Measurements from ENCODE around the gene PTPN1. TPM values are rescaled to one million over a fixed set of nuclear protein-coding genes. Genes with fewer than 3 reads are reported as not detected.

The PTPN1 gene
- polyA plus RNA-seq, 1 donor (not counting 4 experiments of a cell fraction or from before 2014, with no cell fraction given), result 61.6 TPM

DNA sequence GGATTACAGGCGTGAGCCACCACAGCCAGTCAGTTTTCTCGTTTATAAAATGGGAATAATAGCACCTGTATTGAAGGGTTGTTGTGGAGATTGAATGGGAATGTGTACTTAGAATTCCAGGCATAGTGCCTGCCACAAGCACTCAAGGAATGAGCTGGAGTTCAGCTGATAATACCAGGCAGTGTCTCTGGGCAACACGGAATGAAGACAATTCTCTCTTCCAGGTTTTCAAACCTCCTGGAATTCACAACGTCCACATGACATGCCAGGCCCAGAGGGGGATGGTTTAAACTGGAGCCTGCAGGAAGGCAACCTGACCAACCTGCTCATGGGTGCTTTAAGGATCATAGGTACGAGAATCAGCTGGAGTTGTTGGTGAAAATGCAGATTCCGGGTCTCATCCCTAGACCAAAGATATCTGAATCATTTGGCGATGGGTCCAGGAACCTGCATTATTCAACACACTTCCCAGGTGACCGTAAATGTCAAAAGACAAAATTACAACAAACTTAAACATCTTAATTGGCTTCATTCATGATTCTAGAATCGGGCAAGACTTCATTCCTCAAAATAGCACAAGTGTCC, 1.9 kb upstream of the PTPN1 start:
- Histone ChIP-seq H3K27ac (ENCODE audit: control insufficient read depth, insufficient read depth, low read length) (no peak overlapping the region), H3K36me3 (ENCODE audit: control insufficient read depth in 2 of 2, extremely low read depth in 1 of 2, insufficient read depth in 2 of 2, low read length in 2 of 2) (no peaks in the 10 kb centered on the region)

DNA sequence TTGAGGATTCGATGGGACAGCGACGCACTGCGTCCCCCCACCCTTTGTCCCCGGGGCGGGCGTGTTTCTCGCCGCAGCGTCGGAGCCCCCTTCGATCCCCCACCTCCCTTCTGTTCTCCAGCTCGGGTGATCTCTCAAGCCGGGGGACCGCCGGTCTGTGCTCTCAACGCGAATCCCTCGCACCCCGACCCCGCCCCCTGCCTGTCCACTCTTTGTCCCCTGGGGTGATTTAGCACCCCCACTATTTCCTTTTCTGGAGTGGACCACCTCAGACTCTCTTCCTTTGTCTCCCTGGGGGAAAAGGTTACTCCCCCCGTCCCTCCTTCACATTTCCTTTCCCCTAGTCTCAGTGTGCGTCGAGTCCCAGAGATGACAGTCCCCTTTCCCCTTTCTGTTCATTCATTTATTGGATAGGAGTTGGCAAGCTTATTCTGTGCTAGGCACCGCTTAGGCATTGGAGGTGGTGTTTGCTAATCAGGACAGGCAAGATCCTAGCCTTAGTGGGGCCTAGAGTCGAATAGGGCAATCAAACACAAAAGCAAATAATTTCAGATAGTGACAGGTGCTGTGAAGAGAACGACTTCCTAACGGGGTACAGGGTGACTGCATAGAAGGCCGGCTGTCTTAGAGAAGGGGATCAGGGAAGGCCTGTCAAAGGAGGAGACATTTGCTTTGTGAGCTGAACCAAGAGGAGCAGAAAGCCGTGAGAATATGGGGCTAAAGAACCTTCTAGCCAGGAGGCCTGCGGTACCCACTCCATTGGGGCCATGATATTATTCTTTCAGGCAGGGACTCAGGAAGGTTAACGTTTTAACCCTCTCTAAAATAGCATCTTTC, 741 bp downstream of the PTPN1 start:
- H3K4me1 ChIP-seq (ENCODE audit: control insufficient read depth, extremely low read depth, insufficient read depth, low read length), result peaks cover 27% of the 10 kb centered on the region
- H3K36me3 ChIP-seq (ENCODE audit: control insufficient read depth in 2 of 2, extremely low read depth in 1 of 2, insufficient read depth in 2 of 2, low read length in 2 of 2), result no peaks in the 10 kb centered on the region
- peaks cover 7% of the 10 kb centered on the region for H4K20me1 ChIP-seq (ENCODE audit: control insufficient read depth, extremely low read depth, insufficient read depth, low read length)
- H3K4me2 ChIP-seq (ENCODE audit: control insufficient read depth, extremely low read depth, insufficient read depth, low read depth, low read length), result peak overlapping the region; percentile 76
- DNase-seq (ENCODE audit: low read depth, low spot score) (no peak), FAIRE-seq (no peak)
- dilution Hi-C loops (cut with MboI; ENCODE audit: extremely low pct_ligation_motif_present, low sequenced_read_pairs), result no loop called here
- no peaks in the 10 kb centered on the region for H3K9me3 ChIP-seq (ENCODE audit: control insufficient read depth, low read depth, low read length)
- H2AFZ ChIP-seq (ENCODE audit: control insufficient read depth, low read length), result no peak overlapping the region
- H3K79me2 ChIP-seq (ENCODE audit: control insufficient read depth, insufficient read depth, low read length), result peaks cover 58% of the 10 kb centered on the region
- H3K4me3 ChIP-seq (ENCODE audit: control insufficient read depth in 2 of 3, extremely low read depth in 1 of 3, insufficient read depth in 2 of 3, low read depth in 1 of 3, low read length in 3 of 3), result peak overlapping the region; percentile 91 to 99 (median 97)
- peak overlapping the region; percentile 91 for H3K9ac ChIP-seq (ENCODE audit: control insufficient read depth, extremely low read depth, insufficient read depth, low read length)
- H3K27me3 ChIP-seq (ENCODE audit: control insufficient read depth, extremely low read depth, insufficient read depth, low read length), result no peaks in the 10 kb centered on the region
- no peak for TF ChIP-seq EZH2 (IDR thresholded peaks at IDR 0.05; ENCODE audit: low read length)
- TF ChIP-seq, protein P1, sequence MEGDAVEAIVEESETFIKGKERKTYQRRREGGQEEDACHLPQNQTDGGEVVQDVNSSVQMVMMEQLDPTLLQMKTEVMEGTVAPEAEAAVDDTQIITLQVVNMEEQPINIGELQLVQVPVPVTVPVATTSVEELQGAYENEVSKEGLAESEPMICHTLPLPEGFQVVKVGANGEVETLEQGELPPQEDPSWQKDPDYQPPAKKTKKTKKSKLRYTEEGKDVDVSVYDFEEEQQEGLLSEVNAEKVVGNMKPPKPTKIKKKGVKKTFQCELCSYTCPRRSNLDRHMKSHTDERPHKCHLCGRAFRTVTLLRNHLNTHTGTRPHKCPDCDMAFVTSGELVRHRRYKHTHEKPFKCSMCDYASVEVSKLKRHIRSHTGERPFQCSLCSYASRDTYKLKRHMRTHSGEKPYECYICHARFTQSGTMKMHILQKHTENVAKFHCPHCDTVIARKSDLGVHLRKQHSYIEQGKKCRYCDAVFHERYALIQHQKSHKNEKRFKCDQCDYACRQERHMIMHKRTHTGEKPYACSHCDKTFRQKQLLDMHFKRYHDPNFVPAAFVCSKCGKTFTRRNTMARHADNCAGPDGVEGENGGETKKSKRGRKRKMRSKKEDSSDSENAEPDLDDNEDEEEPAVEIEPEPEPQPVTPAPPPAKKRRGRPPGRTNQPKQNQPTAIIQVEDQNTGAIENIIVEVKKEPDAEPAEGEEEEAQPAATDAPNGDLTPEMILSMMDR (optimal IDR thresholded peaks at IDR 0.05 in 1 of 3, IDR thresholded peaks at IDR 0.05 in 1 of 3, conservative IDR thresholded peaks at IDR 0.05 in 1 of 3; ENCODE audit: extremely low read depth in 1 of 3, insufficient read depth in 2 of 3, low read length in 3 of 3), result no peak
- peak overlapping the region; percentile 87 for H3K27ac ChIP-seq (ENCODE audit: control insufficient read depth, insufficient read depth, low read length)
- H3K9me1 ChIP-seq (ENCODE audit: control insufficient read depth, extremely low read depth, insufficient read depth, low read length), result no peaks in the 10 kb centered on the region

More for the DNA sequence above, 1.9 kb upstream of the PTPN1 start:
- Histone ChIP-seq H2AFZ (ENCODE audit: control insufficient read depth, low read length) (no peak overlapping the region), H3K4me1 (ENCODE audit: control insufficient read depth, extremely low read depth, insufficient read depth, low read length) (peaks cover 6% of the 10 kb centered on the region), H3K79me2 (ENCODE audit: control insufficient read depth, insufficient read depth, low read length) (peaks cover 31% of the 10 kb centered on the region), H3K9ac (ENCODE audit: control insufficient read depth, extremely low read depth, insufficient read depth, low read length) (no peak overlapping the region), H4K20me1 (ENCODE audit: control insufficient read depth, extremely low read depth, insufficient read depth, low read length) (peaks cover 7% of the 10 kb centered on the region), H3K9me3 (ENCODE audit: control insufficient read depth, low read depth, low read length) (no peaks in the 10 kb centered on the region), H3K9me1 (ENCODE audit: control insufficient read depth, extremely low read depth, insufficient read depth, low read length) (no peaks in the 10 kb centered on the region), H3K4me2 (ENCODE audit: control insufficient read depth, extremely low read depth, insufficient read depth, low read depth, low read length) (no peak overlapping the region), H3K27me3 (ENCODE audit: control insufficient read depth, extremely low read depth, insufficient read depth, low read length) (no peaks in the 10 kb centered on the region), H3K4me3 (ENCODE audit: control insufficient read depth in 2 of 3, extremely low read depth in 1 of 3, insufficient read depth in 2 of 3, low read depth in 1 of 3, low read length in 3 of 3) (no peak overlapping the region)
- dilution Hi-C loops (cut with MboI; ENCODE audit: extremely low pct_ligation_motif_present, low sequenced_read_pairs), result no loop called here
- DNase-seq (ENCODE audit: low read depth, low spot score) (no peak), FAIRE-seq (no peak)
- TF ChIP-seq, protein P1 (optimal IDR thresholded peaks at IDR 0.05 in 1 of 3, IDR thresholded peaks at IDR 0.05 in 1 of 3, conservative IDR thresholded peaks at IDR 0.05 in 1 of 3; ENCODE audit: extremely low read depth in 1 of 3, insufficient read depth in 2 of 3, low read length in 3 of 3), result no peak
- TF ChIP-seq EZH2 (IDR thresholded peaks at IDR 0.05; ENCODE audit: low read length), result no peak

Measured in keratinocyte (primary cell).